Chondrocyte (in vitro differentiated cells): ENCODE data around the gene TNIP1. TPM values are rescaled to one million over a fixed set of nuclear protein-coding genes. Genes with fewer than 3 reads are reported as not detected.

Source experiments
- DNase-seq: peaks from one replicate; pipeline ENCODE4 v3.0.0; 2021; ENCODE audit warnings: mixed read lengths, low spot score
- H3K27ac Mint-ChIP-seq: one replicate; pipeline ENCODE4 v1.8.0; 2021; ENCODE audit warnings: mild to moderate bottlenecking, moderate library complexity, mixed read lengths; ENCODE audit not compliant: unreplicated experiment
- H3K27me3 Mint-ChIP-seq: 2 replicates; pipeline ENCODE4 v1.8.0; 2021; ENCODE audit warnings: low read depth, mixed read lengths
- H3K36me3 Mint-ChIP-seq: 2 replicates; pipeline ENCODE4 v1.8.0; 2021; ENCODE audit warnings: low read depth, mixed read lengths
- H3K4me1 Mint-ChIP-seq: 2 replicates; pipeline ENCODE4 v1.8.0; 2021; ENCODE audit warnings: low read depth, mild to moderate bottlenecking, mixed read lengths
- H3K4me3 Mint-ChIP-seq: one replicate; pipeline ENCODE4 v1.8.0; 2021; ENCODE audit warnings: mild to moderate bottlenecking, moderate library complexity, mixed read lengths; ENCODE audit not compliant: unreplicated experiment
- H3K9me3 Mint-ChIP-seq: 2 replicates; pipeline ENCODE4 v1.8.0; 2021; ENCODE audit warnings: low read depth, mixed read lengths
- CTCF ChIP-seq: fragments of 200-600 bp; sonication (generic); IDR thresholded peaks from 2 replicates; pipeline ENCODE4 v1.5.0; 2021; ENCODE audit warnings: antibody characterized with exemption, mild to moderate bottlenecking, moderate library complexity
- total RNA-seq: library from RNA; stranded (reverse); gene quantifications from 3 replicates; pipeline ENCODE4 v1.2.1, GENCODE V29; 2021

TNIP1 gene
- total RNA-seq, 1 donor from 2014 or later, result 75.6 TPM

GRCh38 chr5:151126199-151126645 is 45.4 kb upstream of the TNIP1 start:
- Mint-ChIP-seq H3K27ac (peak overlapping the region; percentile 60), H3K9me3 (no peaks in the 10 kb centered on the region), H3K4me1 (peaks cover 12% of the 10 kb centered on the region), H3K4me3 (no peak overlapping the region), H3K27me3 (no peaks in the 10 kb centered on the region), H3K36me3 (peaks cover 53% of the 10 kb centered on the region)
- no peak for DNase-seq
- TF ChIP-seq CTCF, result peak; percentile 86

- H3K4me1 Mint-ChIP-seq, result peaks cover 12% of the 10 kb centered on the region
- no peak overlapping the region for H3K27ac Mint-ChIP-seq
- H3K9me3 Mint-ChIP-seq, result no peaks in the 10 kb centered on the region
- no peak overlapping the region for H3K4me3 Mint-ChIP-seq
- no peak for TF ChIP-seq CTCF
- H3K27me3 Mint-ChIP-seq, result no peaks in the 10 kb centered on the region
- no peak for DNase-seq
- peaks cover 55% of the 10 kb centered on the region for H3K36me3 Mint-ChIP-seq
Observed at GRCh38 chr5:151125421-151125820, 44.6 kb upstream of the TNIP1 start.

DNA sequence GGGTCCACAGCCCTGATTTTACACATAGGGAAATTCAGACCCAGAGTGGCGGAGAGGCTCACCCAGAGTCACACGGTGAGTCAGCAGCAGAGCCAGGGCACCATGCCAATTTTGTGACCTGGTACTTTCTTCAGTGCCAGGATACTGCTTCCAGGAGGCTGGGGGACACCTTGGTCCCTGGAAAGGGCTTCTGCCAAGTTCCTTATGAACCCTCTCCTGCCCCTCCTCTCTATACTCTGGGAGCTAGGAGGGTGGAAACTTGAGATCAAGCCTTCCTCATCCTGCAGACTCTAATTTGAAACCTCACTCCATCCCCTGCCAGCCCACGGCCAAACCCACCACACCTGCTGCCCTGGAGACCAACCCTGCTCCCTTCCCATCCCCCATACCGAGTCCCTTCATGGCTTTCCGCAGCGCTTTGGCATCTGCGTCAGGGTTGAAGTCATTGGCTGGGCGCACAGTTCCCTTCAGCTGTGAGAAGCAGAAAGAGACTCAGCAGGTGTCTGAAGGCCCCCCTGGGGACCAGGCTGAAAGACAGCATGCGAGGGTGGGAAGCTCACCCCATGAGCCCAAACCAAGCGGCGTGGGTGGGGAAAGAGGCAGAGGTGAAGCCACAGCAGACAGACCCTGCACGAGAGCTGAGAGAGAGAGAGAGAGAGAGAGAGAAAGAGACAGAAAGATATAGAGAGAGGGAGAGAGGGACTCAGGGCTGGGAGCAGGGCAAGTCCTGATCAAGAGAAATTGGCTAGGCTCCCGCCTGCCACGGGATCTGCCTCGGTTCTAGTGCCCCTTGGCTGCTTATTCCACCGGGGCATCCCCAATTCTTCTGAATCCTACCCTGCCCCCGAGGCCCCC is 43.3 kb upstream of the TNIP1 start:
- peak overlapping the region; percentile 59 for H3K27ac Mint-ChIP-seq
- no peak for TF ChIP-seq CTCF
- no peaks in the 10 kb centered on the region for H3K27me3 Mint-ChIP-seq
- peaks cover 56% of the 10 kb centered on the region for H3K36me3 Mint-ChIP-seq
- H3K4me3 Mint-ChIP-seq, result no peak overlapping the region
- peaks cover 12% of the 10 kb centered on the region for H3K4me1 Mint-ChIP-seq
- DNase-seq, result no peak
- H3K9me3 Mint-ChIP-seq, result no peaks in the 10 kb centered on the region

DNA sequence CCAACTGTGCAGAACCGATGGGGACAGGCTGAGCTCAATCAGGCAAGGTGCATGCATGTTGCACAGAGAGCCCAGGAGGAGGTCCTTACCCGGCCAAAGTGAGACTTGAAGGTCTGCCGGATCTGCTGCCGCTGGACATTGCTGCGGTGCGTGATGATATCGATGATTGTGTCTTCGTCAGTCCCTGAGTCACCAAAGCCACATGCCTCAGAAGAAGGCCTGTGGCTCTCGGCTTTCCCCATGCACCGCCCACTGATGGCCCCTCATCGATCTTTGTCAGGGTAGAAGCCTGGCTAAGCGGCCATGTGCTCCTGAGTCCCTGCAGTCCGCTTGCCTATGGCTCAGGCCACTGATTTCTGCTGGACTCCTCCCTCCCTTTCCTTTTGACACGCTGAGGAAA is 42.0 kb upstream of the TNIP1 start:
- H3K9me3 Mint-ChIP-seq, result no peaks in the 10 kb centered on the region
- DNase-seq, result no peak
- peaks cover 49% of the 10 kb centered on the region for H3K36me3 Mint-ChIP-seq
- H3K27me3 Mint-ChIP-seq, result no peaks in the 10 kb centered on the region
- TF ChIP-seq CTCF, result no peak
- no peak overlapping the region for H3K27ac Mint-ChIP-seq
- peaks cover 12% of the 10 kb centered on the region for H3K4me1 Mint-ChIP-seq
- H3K4me3 Mint-ChIP-seq, result no peak overlapping the region

DNA sequence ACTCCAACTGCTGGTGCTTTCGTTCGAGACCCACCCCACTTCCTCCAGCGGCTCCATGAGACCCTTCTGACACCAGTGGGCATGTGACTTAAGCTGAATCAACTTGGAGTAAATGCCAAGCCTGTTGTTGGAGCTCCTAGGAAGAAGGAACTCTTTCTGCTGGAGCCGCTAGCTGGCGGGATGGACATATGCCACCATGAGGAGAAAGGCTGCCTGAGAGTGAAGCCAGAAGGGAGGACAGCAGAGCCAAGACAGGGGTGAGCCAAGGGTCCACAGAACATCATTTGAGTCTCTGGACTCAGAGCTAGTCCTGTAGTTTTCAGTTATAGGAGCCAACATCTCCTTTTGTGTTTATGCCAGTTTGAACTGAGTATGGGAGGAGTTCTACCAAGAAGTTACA is 40.8 kb upstream of the TNIP1 start:
- Mint-ChIP-seq H3K4me3 (no peak overlapping the region), H3K4me1 (peaks cover 8% of the 10 kb centered on the region), H3K36me3 (peaks cover 54% of the 10 kb centered on the region), H3K27me3 (no peaks in the 10 kb centered on the region), H3K9me3 (no peaks in the 10 kb centered on the region), H3K27ac (no peak overlapping the region)
- DNase-seq, result no peak
- TF ChIP-seq CTCF, result no peak
